ENCODE measurements around the gene SMIM9. TPM values are rescaled to one million over a fixed set of nuclear protein-coding genes. Genes with fewer than 3 reads are reported as not detected.
A peak's percentile ranks its signal among the peaks of the same experiment; 100 is the strongest.

Gene SMIM9
- total RNA-seq, 1 donor from 2014 or later = not detected

DNA sequence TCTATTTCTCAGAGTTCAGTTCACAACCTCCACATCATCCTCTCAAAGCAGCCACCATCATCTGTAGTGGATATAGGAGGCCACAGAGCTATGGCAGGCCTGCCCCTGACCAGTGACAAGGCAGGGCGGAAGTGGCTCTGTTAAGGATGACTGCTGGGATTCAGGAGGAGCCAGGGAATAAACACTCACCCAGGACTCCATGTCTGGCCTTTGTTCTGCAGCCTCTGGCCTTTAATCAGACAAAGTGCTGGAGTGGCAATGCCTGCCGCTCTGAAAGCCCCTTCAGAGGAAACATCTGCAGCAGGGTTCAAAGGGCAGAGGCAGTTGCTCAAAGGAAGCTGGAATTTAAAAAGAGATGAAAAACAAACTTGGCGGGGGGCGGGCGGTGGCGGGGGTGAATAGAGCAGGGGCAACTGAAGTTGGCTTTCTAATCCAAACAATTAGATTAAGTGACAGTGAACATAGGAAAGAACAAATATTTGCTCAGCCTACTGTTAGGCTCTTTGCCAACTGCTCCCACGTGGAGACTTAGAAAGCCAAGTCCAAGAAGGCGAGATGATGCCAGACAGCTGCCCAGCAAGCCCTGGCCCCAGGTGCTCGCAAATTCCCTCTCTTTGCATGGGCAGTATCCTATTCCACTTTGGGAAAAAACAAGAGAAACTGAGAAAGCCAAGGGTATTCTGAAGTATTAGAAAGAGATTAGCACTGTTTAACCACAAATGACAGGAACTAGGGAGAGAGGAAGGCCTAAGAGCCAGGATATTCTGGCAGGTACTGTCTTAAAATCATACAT, 34.7 kb downstream of the SMIM9 start:
- peaks cover 8% of the 10 kb centered on the region for H3K27me3 Mint-ChIP-seq (ENCODE audit: insufficient read depth, low read depth)

DNA sequence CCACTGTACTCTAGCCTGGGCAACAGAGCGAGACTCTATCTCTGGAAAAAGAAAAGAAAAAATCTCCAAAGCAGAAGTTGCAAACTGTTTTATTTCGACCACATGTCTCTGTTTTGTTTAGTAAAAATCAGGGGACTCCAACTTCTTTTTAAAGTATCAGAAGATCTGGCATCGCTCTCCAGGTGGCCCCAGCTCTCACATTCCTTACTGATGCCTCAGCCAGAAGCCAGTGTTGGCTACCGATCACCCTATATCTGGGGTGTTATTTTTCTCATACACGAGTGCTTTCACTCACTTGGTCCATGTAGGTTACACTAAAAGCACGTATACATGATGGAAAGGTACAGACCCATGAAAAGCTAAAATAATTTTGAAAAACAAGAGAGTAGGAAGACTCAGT, 37.5 kb downstream of the SMIM9 start:
- no peak overlapping the region for H3K9ac ChIP-seq
- DNase-seq (ENCODE audit: low spot score) = no peak
- no peak overlapping the region for H2AFZ ChIP-seq (replicated peaks)
- H3K36me3 ChIP-seq = no peaks in the 10 kb centered on the region
- H3K27me3 ChIP-seq = peaks cover 81% of the 10 kb centered on the region
- peaks cover 29% of the 10 kb centered on the region for H3K4me1 Mint-ChIP-seq
- no peaks in the 10 kb centered on the region for H3K4me1 ChIP-seq
- no peak for TF ChIP-seq EZH2phosphoT487 (IDR thresholded peaks at IDR 0.05)
- no peak for TF ChIP-seq EZH2 (IDR thresholded peaks at IDR 0.05)
- TF ChIP-seq CTCF (IDR thresholded peaks at IDR 0.05) = no peak
- no peaks in the 10 kb centered on the region for H3K36me3 Mint-ChIP-seq
- no peak overlapping the region for H3K4me3 Mint-ChIP-seq
- peaks cover 7% of the 10 kb centered on the region for H4K20me1 ChIP-seq (ENCODE audit: low read depth)
- H3F3A ChIP-seq (ENCODE audit: low read depth) = peaks cover 13% of the 10 kb centered on the region
- no peaks in the 10 kb centered on the region for H3K9me3 ChIP-seq (ENCODE audit: low read depth)
- no peaks in the 10 kb centered on the region for H3K9me3 Mint-ChIP-seq
- H3K79me2 ChIP-seq (ENCODE audit: low read depth) = no peaks in the 10 kb centered on the region
- no peak overlapping the region for H3K4me3 ChIP-seq
- no peak overlapping the region for H3K27ac ChIP-seq
- peaks cover 15% of the 10 kb centered on the region for H3K27me3 Mint-ChIP-seq (ENCODE audit: insufficient read depth, low read depth)
- H3K4me2 ChIP-seq = no peak overlapping the region
- no peak overlapping the region for H3K27ac Mint-ChIP-seq

More for the DNA sequence above, 34.7 kb downstream of the SMIM9 start:
- Mint-ChIP-seq H3K4me3 (peak overlapping the region; percentile 39), H3K27ac (peak overlapping the region; percentile 64), H3K36me3 (no peaks in the 10 kb centered on the region), H3K4me1 (peaks cover 38% of the 10 kb centered on the region), H3K9me3 (peaks cover 6% of the 10 kb centered on the region)
- peaks cover 13% of the 10 kb centered on the region for H3F3A ChIP-seq (ENCODE audit: low read depth)
- H3K9ac ChIP-seq = no peak overlapping the region
- H3K36me3 ChIP-seq = no peaks in the 10 kb centered on the region
- no peak overlapping the region for H3K27ac ChIP-seq
- no peaks in the 10 kb centered on the region for H3K79me2 ChIP-seq (ENCODE audit: low read depth)
- H2AFZ ChIP-seq (replicated peaks) = no peak overlapping the region
- TF ChIP-seq EZH2 (IDR thresholded peaks at IDR 0.05) (no peak), EZH2phosphoT487 (IDR thresholded peaks at IDR 0.05) (peak; percentile 54)
- H3K4me3 ChIP-seq = no peak overlapping the region
- DNase-seq (ENCODE audit: low spot score) = peak; percentile 80
- no peaks in the 10 kb centered on the region for H3K4me1 ChIP-seq
- H4K20me1 ChIP-seq (ENCODE audit: low read depth) = peaks cover 11% of the 10 kb centered on the region
- peaks cover 93% of the 10 kb centered on the region for H3K27me3 ChIP-seq
- no peaks in the 10 kb centered on the region for H3K9me3 ChIP-seq (ENCODE audit: low read depth)
- no peak overlapping the region for H3K4me2 ChIP-seq

GRCh38 chrX:154795016-154795415, 39.4 kb downstream of the SMIM9 start:
- H3K27ac Mint-ChIP-seq = no peak overlapping the region
- peaks cover 2% of the 10 kb centered on the region for H4K20me1 ChIP-seq (ENCODE audit: low read depth)

More at GRCh38 chrX:154795016-154795415, 39.4 kb downstream of the SMIM9 start:
- no peak overlapping the region for H3K27ac ChIP-seq
- H3F3A ChIP-seq (ENCODE audit: low read depth) = peaks cover 9% of the 10 kb centered on the region
- H3K9ac ChIP-seq = no peak overlapping the region
- H3K4me2 ChIP-seq = no peak overlapping the region
- no peaks in the 10 kb centered on the region for H3K79me2 ChIP-seq (ENCODE audit: low read depth)
- Mint-ChIP-seq H3K9me3 (peaks cover 2% of the 10 kb centered on the region), H3K36me3 (peaks cover 3% of the 10 kb centered on the region), H3K4me1 (peaks cover 14% of the 10 kb centered on the region), H3K27me3 (ENCODE audit: insufficient read depth, low read depth) (peaks cover 11% of the 10 kb centered on the region), H3K4me3 (no peak overlapping the region)
- H3K4me3 ChIP-seq = no peak overlapping the region
- no peaks in the 10 kb centered on the region for H3K4me1 ChIP-seq
- H3K27me3 ChIP-seq = peaks cover 62% of the 10 kb centered on the region
- no peak for DNase-seq (ENCODE audit: low spot score)
- no peak overlapping the region for H2AFZ ChIP-seq (replicated peaks)
- TF ChIP-seq CTCF (IDR thresholded peaks at IDR 0.05) = no peak
- no peak for TF ChIP-seq EZH2phosphoT487 (IDR thresholded peaks at IDR 0.05)
- no peak for TF ChIP-seq EZH2 (IDR thresholded peaks at IDR 0.05)
- H3K36me3 ChIP-seq = no peaks in the 10 kb centered on the region
- no peaks in the 10 kb centered on the region for H3K9me3 ChIP-seq (ENCODE audit: low read depth)
